WTC11 (cell line): Measurements from ENCODE around the gene PCGF5.

Experiments
- ATF1 ChIP-seq: sonication (generic); formaldehyde crosslinking; IDR thresholded peaks from 2 replicates; pipeline ENCODE4 v1.8.1; 2023; ENCODE audit warnings: mild to moderate bottlenecking, moderate library complexity, missing genetic modification reagents
- ATF2 ChIP-seq: sonication (generic); formaldehyde crosslinking; IDR thresholded peaks from 2 replicates; pipeline ENCODE4 v1.8.1; 2022; ENCODE audit warnings: low read depth, missing genetic modification reagents, borderline replicate concordance
- CBFB ChIP-seq: sonication (generic); formaldehyde crosslinking; IDR thresholded peaks from 2 replicates; pipeline ENCODE4 v1.8.1; 2022; ENCODE audit warnings: mild to moderate bottlenecking, low read depth, missing genetic modification reagents
- CTCF ChIP-seq: fragments of 200-600 bp; IDR thresholded peaks from 2 replicates; pipeline ENCODE4 v1.8.0; 2022; ENCODE audit warnings: antibody characterized with exemption
- E2F4 ChIP-seq: sonication (generic); formaldehyde crosslinking; IDR thresholded peaks from 2 replicates; pipeline ENCODE4 v1.8.1; 2022; ENCODE audit warnings: low read depth, mild to moderate bottlenecking, moderate library complexity, missing genetic modification reagents, borderline replicate concordance
- ESRRA ChIP-seq: sonication (generic); formaldehyde crosslinking; IDR thresholded peaks from 2 replicates; pipeline ENCODE4 v1.8.1; 2022; ENCODE audit warnings: mild to moderate bottlenecking, missing genetic modification reagents, borderline replicate concordance
- ETV6 ChIP-seq: sonication (generic); formaldehyde crosslinking; IDR thresholded peaks from 2 replicates; pipeline ENCODE4 v1.8.1; 2022; ENCODE audit warnings: mild to moderate bottlenecking, missing genetic modification reagents
- GABPB1 ChIP-seq: sonication (generic); formaldehyde crosslinking; IDR thresholded peaks from 2 replicates; pipeline ENCODE4 v1.8.1; 2023; ENCODE audit warnings: mild to moderate bottlenecking, missing genetic modification reagents
- HMGA2 ChIP-seq: fragments of 250-450 bp; sonication (Bioruptor Pico); IDR thresholded peaks from 2 replicates; pipeline ENCODE4 v1.4.0; 2021; ENCODE audit warnings: mild to moderate bottlenecking, moderate library complexity
- KAT7 ChIP-seq: sonication (generic); formaldehyde crosslinking; IDR thresholded peaks from 2 replicates; pipeline ENCODE4 v1.8.1; 2023; ENCODE audit warnings: missing genetic modification reagents, mild to moderate bottlenecking, borderline replicate concordance
- MAX ChIP-seq: sonication (generic); formaldehyde crosslinking; IDR thresholded peaks from 2 replicates; pipeline ENCODE4 v1.8.0; 2022; ENCODE audit warnings: mild to moderate bottlenecking, missing genetic modification reagents
- ZBTB21 ChIP-seq: sonication (generic); formaldehyde crosslinking; IDR thresholded peaks from 2 replicates; pipeline ENCODE4 v1.8.1; 2023; ENCODE audit warnings: mild to moderate bottlenecking, missing genetic modification reagents, borderline replicate concordance
- ZNF396 ChIP-seq: fragments of 250-450 bp; sonication (Bioruptor Pico); IDR thresholded peaks from 2 replicates; pipeline ENCODE4 v1.8.0; 2021; ENCODE audit warnings: mild to moderate bottlenecking, moderate library complexity, borderline replicate concordance

DNA sequence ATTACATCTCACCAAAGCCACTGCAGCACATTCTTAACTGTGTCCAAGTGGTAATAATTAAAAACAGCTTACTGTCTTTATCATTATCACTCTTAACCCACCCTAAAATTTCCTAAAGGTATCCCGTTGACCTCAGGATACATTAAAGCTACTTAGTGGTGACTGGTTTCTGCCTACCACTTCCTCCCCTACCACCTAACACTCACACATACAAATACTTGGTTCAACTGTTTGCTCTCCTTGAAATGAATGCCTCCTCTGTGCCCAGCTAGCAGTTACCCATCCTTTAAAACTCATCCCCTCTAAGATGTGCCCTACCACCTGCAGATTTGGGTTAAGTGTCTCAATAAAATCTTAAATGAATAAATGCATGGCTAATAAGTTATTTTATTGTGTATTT lies 7.1 kb downstream of the PCGF5 start:
- no peak for TF ChIP-seq CTCF
- TF ChIP-seq CBFB (CRISPR knock-in tag) = no peak
- no peak for TF ChIP-seq ZNF396 (CRISPR knock-in tag)
- no peak for TF ChIP-seq ESRRA (CRISPR knock-in tag)
- TF ChIP-seq ZBTB21 (CRISPR knock-in tag) = no peak
- no peak for TF ChIP-seq ATF2
- no peak for TF ChIP-seq ATF1 (CRISPR knock-in tag)
- TF ChIP-seq E2F4 = no peak
- no peak for TF ChIP-seq MAX (CRISPR knock-in tag)
- TF ChIP-seq GABPB1 (CRISPR knock-in tag) = no peak
- no peak for TF ChIP-seq ETV6
- no peak for TF ChIP-seq HMGA2 (CRISPR knock-in tag)
- no peak for TF ChIP-seq KAT7 (CRISPR knock-in tag)
